GM21576 (cell line): ENCODE measurements around the gene C19orf33.
"Not testable (repeated sequence)": the region's sequence is repeated elsewhere in the genome, so short reads cannot be mapped to it uniquely, and the experiment has no call there.

Source experiments
- ATAC-seq: cut with Tn5 transposase; IDR thresholded peaks from one replicate; pipeline ENCODE4 v1.9.1; 2021; ENCODE audit warnings: mild to moderate bottlenecking, moderate library complexity; ENCODE audit not compliant: unreplicated experiment

Gene C19orf33

DNA sequence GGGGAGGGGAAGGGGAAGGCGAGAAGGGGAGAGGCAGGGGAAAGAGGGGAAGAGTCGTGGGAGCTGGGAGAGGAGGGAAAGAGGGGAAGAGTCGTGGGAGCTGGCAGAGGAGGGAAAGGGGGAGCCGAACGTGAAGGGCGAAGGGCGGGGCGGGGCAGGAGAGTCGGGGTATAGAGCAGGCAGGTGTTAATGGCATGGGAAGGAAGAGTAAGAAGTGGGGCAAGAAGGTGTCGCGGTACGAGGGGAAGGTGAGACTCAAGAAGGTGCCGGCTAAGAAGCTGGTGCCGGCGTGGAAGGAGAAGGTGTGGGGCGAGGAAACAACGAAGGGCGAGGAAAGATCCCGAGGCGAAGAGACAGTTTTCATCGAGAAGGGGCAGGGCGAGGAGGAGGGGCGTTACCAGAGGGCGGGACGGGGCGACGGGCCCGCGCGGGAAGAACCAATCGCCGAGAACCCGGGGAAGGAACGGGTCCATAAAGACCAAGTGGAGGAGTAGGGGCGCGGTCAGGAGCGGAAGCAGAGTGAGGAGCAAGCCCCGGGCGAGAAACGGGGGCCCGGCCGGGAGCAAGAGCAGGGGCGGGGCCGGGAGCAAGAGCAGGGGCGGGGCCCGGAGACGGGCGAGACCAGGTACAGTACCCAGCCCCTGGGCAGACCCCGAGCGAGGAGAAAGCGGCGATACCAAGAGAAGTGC, 32.0 kb downstream of the C19orf33 start:
- peak; percentile 64 for ATAC-seq

DNA sequence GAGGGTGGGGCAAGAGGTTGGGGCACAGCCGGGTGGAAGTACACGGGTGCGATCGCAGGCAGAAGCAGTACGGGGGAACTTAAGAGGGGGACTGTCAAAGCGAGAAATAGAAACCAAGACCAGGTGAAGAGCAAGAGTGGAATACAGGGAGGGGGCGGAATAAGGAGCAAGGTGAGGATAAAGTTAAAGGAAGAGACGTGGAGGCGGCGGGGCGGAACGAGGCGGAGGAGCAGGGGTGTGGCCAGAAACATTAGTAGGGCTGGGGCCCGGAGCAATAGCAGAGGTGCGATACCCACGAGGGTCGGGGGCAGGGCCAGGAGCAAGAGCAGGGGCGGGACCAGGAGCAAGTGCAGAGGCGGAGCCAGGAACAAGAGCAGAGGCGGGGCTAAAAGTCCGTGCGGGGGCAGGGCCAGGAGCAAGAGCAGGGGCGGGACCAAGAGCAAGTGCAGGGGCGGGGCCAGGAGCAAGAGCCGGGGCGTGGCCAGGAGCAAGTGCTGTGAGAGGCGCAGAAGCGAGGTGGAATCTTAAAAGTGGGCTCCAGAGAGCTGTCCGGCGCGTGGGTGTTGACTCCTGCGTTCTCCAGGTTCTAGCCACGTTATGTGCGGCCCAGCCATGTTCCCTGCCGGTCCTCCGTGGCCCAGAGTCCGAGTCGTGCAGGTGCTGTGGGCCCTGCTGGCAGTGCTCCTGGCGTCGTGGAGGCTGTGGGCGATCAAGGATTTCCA, 32.7 kb downstream of the C19orf33 start:
- ATAC-seq: peak; percentile 50

DNA sequence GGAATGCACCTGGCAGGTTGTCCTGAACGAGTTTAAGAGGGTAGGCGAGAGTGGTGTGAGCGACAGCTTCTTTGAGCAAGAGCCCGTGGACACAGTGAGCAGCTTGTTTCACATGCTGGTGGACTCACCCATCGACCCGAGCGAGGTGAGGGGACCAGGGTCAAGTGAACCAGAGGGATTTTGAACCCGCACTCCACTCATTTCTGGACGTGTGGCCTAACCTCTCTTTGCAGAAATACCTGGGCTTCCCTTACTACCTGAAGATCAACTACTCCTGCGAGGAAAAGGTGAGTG, 33.3 kb downstream of the C19orf33 start:
- ATAC-seq: no peak

DNA sequence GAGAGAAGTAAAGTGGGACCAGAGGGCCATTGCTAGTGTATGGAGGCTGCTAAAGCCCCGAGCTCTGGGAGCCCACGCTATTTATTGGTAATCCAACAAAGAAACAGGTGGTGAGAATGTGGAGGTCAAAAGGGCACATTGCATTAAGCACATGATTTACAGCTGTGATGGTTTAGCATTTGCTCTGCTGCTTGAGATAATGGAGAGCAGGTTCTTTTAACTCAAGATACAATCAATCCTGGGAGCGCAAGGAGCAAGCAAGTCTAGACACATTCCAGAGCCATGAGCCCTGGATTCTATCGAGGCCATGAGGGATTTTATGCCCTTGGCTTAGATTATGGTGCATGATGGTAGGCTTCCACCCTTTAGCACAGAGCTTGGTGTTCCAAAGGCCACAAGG, 35.0 kb downstream of the C19orf33 start:
- not testable (repeated sequence) for ATAC-seq

DNA sequence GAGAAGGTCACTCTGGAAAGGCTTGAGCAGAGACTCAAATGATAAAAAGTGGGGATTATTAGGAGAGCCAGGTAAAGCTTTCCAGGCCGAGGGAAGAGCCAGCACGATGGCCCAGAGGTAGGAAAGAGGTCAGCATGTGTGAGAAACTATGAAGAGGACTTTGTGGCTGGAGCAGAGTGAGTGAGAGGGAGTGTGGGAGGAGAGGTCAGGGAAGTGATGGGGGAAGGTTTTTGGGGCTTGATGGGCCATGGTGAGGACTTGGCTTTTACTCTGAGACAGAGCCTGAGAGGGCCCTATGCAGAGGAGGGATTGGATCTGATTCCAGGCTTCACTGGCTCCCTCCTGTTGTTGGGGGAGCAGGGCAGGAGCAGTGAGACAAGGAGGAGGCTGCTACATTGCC, 36.9 kb downstream of the C19orf33 start:
- no peak for ATAC-seq

DNA sequence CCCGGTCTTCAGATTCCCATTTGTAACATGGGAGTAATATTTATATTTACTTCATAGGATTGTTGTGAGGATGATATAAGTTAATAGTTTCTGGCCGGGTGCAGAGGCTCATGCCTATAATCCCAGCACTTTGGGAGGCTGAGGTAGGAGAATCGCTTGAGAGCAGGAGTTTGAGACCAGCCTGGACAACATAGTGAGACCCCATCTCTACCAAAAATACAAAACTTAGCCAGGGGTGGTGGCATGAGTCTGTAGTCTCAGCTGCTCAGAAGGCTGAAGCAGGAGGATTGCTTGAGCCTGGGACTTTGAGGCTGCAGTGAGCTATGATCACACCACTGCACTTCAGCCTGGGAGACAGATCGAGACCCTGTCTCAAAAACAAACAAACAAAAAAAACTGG, 42.8 kb downstream of the C19orf33 start:
- no peak for ATAC-seq

DNA sequence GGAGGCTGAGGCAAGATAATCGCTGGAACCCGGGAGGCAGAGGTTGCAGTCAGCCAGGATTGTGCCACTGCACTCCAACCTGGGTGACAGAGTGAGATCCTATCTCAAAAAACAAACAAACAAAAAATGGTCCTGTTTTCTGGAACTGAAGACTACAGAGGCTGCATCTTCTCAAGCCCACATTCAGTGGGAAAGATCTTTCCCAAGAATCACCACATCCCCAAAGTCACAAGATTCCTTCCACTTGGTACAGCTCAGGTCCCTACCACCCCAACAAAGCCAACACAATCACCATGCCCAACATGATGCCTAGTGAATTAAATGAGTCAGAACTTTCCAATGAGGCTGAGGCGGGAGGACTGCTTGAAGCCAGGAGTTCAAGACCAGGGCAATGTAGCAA, 46.8 kb downstream of the C19orf33 start:
- ATAC-seq: no peak

DNA sequence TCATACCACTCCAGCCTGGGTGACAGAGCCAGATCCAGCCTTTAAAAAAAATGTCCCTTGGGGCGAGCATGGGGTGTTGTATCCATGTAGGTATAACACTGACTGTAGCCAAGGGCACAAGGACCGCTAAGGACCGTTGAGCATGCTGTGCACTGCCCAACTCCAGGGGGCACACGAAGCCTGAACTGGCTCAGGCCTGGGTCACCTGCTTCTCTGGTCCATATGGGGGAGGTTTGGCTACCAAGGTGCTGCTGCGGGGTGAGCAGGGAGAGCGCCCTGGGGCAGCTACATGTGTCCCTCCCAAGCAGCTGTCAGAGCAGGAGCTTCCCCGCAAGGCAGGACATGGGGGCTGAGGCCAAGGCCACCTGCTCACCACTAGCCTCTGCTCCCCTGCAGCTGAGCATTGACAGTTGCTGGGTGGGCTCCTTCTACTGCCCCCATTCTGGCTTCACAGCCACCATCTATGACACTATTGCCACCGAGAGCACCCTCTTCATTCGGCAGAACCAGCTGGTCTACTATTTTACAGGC, 47.9 kb downstream of the C19orf33 start:
- no peak for ATAC-seq

DNA sequence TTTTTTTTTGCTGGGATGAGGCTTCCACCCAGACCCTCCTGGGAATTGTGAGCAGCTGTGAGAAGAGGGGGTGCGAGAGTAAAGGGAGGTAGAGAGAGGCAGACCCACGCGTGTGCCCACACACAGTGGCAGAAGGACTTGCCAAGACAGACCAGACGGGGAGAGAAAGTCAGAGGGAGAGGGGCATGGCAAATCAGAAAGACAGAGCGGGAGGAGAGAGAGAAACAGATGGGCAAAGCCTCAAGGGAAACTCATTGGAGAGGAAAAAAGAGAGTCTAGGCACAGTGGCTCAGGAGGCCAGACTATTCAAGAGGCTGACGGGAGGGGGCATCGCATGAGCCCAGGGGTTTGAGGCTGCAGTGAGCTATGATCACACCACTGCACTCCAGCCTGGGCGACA, 48.6 kb downstream of the C19orf33 start:
- no peak for ATAC-seq
